ENCODE data around the gene MACC1. TPM values are rescaled to one million over a fixed set of nuclear protein-coding genes. Genes with fewer than 3 reads are reported as not detected.
A peak's percentile ranks its signal among the peaks of the same experiment; 100 is the strongest.

Gene MACC1
- total and polyA plus RNA-seq, 2 of the 13 experiments (the other 11 are each of a cell fraction or from before 2014, with no cell fraction given): 0.04 TPM; not detected in 1

- in situ Hi-C loops (cut with HindIII; ENCODE audit: extremely low pct_ligation_motif_present, low pct_unique_long_range_greater_than_20kb) (no loop called here), intact Hi-C loops (cut with micrococcal nuclease; ENCODE audit: unreplicated experiment) (no loop called here)
- no peak for DNase-seq (ENCODE audit: low spot score)
- WGBS (ENCODE audit: low lambda C conversion rate): 0% methylated on average over 2 of the region's 2 CpGs
- Histone ChIP-seq H3K36me3 (replicated peaks in 1 of 2; ENCODE audit: control insufficient read depth in 1 of 2, insufficient read depth in 2 of 2, low read length in 2 of 2) (no peaks in the 10 kb centered on the region), H3K9ac (ENCODE audit: insufficient read depth, low read depth, low read length) (no peak overlapping the region), H2AFZ (ENCODE audit: low read length) (no peak overlapping the region), H3K27me3 (ENCODE audit: control insufficient read depth in 1 of 2, insufficient read depth in 2 of 2, low read length in 2 of 2) (no peaks in the 10 kb centered on the region), H3K4me2 (ENCODE audit: low read depth, low read length) (no peak overlapping the region), H3K79me2 (ENCODE audit: insufficient read depth, low read length) (no peaks in the 10 kb centered on the region), H3K4me3 (replicated peaks in 1 of 3; ENCODE audit: insufficient read depth in 1 of 3, low read depth in 2 of 3, low read length in 3 of 3) (no peak overlapping the region), H3K4me1 (ENCODE audit: insufficient read depth, low read length) (no peaks in the 10 kb centered on the region), H3K27ac (ENCODE audit: extremely low read length, insufficient read depth, low read length) (no peak overlapping the region), H4K20me1 (ENCODE audit: insufficient read depth, low read length) (no peaks in the 10 kb centered on the region), H3K9me3 (ENCODE audit: low read length) (no peaks in the 10 kb centered on the region)
- BruUV-seq (replicated peaks): no TSS peak
- CTCF ChIA-PET (ENCODE audit: low intra/inter-chr PET ratio, low total read pairs): no interaction called here
- TF ChIP-seq ATF7 (IDR thresholded peaks at IDR 0.05) (peak; percentile 61; the same call in 1 of the 2 replicates), ATF7 (CRISPR knock-in tag; IDR thresholded peaks at IDR 0.05) (no peak), ZNF121 (CRISPR knock-in tag; IDR thresholded peaks at IDR 0.05) (no peak), CREB1 (IDR thresholded peaks at IDR 0.05) (0 out of 2 replicates have a peak, but pooled peaks have one; percentile 22), CREB1 (CRISPR knock-in tag; IDR thresholded peaks at IDR 0.05) (no peak), ZNF24 (IDR thresholded peaks at IDR 0.05) (no peak)
- no peak for FAIRE-seq
- POLR2A ChIA-PET: no interaction called here
- no peak for ATAC-seq
These were observed 102.7 kb downstream of the MACC1 start for GRCh38 chr7:20114468-20114867.

- Histone ChIP-seq H3K4me2 (ENCODE audit: low read depth, low read length) (no peak overlapping the region), H3K27me3 (ENCODE audit: control insufficient read depth in 1 of 2, insufficient read depth in 2 of 2, low read length in 2 of 2) (no peaks in the 10 kb centered on the region), H3K4me3 (replicated peaks in 1 of 3; ENCODE audit: insufficient read depth in 1 of 3, low read depth in 2 of 3, low read length in 3 of 3) (no peak overlapping the region), H4K20me1 (ENCODE audit: insufficient read depth, low read length) (no peaks in the 10 kb centered on the region), H3K27ac (ENCODE audit: extremely low read length, insufficient read depth, low read length) (no peak overlapping the region), H3K9me3 (ENCODE audit: low read length) (no peaks in the 10 kb centered on the region), H3K4me1 (ENCODE audit: insufficient read depth, low read length) (no peaks in the 10 kb centered on the region), H2AFZ (ENCODE audit: low read length) (no peak overlapping the region), H3K36me3 (replicated peaks in 1 of 2; ENCODE audit: control insufficient read depth in 1 of 2, insufficient read depth in 2 of 2, low read length in 2 of 2) (no peaks in the 10 kb centered on the region), H3K79me2 (ENCODE audit: insufficient read depth, low read length) (no peaks in the 10 kb centered on the region), H3K9ac (ENCODE audit: insufficient read depth, low read depth, low read length) (no peak overlapping the region)
- ChIA-PET CTCF (ENCODE audit: low intra/inter-chr PET ratio, low total read pairs) (no interaction called here), POLR2A (no interaction called here)
- BruUV-seq (replicated peaks): no TSS peak
- ATAC-seq: no peak
- TF ChIP-seq ARNT2 (CRISPR knock-in tag; IDR thresholded peaks at IDR 0.05; ENCODE audit: low read depth) (no peak), ZNF549 (CRISPR knock-in tag; IDR thresholded peaks at IDR 0.05) (no peak)
- no peak for FAIRE-seq
- intact Hi-C loops (cut with micrococcal nuclease; ENCODE audit: unreplicated experiment): no loop called here
- WGBS (ENCODE audit: low lambda C conversion rate): 0% methylated on average over 4 of the region's 4 CpGs
- DNase-seq (ENCODE audit: low spot score): no peak
- in situ Hi-C loops (cut with HindIII; ENCODE audit: extremely low pct_ligation_motif_present, low pct_unique_long_range_greater_than_20kb): no loop called here
These were observed 103.7 kb downstream of the MACC1 start for GRCh38 chr7:20113427-20114027.
